ENCODE data around the gene PRDM15.
A peak's percentile ranks its signal among the peaks of the same experiment; 100 is the strongest.

The PRDM15 gene

DNA sequence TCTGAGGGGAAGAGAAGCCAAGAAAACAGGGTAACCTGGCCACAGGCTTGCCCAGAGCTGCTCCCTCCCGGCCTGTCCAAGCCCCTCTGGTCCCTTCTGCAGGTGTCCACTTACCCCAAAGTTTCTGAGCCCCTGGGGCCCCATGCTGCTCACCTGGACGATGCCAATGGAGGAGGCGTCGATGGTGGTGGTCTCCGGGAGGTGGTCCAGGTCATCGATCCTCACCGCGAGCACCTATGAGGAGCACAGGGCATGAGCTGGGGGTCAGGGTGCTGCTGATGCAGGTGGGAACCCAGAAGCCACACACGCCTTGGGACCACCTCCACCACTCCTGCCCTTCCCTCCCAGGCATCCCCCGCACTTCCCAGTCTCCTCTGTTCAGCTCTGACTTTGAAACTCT, 74.8 kb downstream of the PRDM15 start:
- TF ChIP-seq, protein P1, sequence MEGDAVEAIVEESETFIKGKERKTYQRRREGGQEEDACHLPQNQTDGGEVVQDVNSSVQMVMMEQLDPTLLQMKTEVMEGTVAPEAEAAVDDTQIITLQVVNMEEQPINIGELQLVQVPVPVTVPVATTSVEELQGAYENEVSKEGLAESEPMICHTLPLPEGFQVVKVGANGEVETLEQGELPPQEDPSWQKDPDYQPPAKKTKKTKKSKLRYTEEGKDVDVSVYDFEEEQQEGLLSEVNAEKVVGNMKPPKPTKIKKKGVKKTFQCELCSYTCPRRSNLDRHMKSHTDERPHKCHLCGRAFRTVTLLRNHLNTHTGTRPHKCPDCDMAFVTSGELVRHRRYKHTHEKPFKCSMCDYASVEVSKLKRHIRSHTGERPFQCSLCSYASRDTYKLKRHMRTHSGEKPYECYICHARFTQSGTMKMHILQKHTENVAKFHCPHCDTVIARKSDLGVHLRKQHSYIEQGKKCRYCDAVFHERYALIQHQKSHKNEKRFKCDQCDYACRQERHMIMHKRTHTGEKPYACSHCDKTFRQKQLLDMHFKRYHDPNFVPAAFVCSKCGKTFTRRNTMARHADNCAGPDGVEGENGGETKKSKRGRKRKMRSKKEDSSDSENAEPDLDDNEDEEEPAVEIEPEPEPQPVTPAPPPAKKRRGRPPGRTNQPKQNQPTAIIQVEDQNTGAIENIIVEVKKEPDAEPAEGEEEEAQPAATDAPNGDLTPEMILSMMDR (conservative IDR thresholded peaks at IDR 0.05; ENCODE audit: low read depth), result no peak
- no peak for DNase-seq (ENCODE audit: low spot score)
- ChIA-PET CTCF (no interaction called here), POLR2A (ENCODE audit: low non-redundant PET) (no interaction called here)
- no peak overlapping the region for H3K27ac ChIP-seq

DNA sequence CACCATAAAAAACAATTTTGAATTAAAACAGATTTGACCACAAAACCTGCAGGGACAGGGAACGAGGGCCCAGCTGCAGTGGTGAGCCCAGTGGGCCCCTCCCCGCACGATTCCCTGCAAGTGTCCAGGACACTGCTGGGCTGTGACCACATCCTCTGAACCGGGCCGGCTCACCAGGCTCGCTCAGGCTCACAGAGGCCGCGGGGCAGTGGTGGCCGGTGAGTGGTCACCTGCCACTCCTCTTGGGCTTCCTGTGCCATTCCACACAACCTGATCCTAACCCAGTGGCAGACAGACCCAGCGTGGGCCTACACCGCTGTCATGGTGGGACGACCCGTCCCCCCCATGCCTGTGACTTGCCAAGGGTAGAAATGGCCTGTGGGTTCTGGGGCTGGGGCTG, 75.8 kb downstream of the PRDM15 start:
- TF ChIP-seq, protein P1 (conservative IDR thresholded peaks at IDR 0.05; ENCODE audit: low read depth), result no peak
- peak overlapping the region; percentile 34; the same call in 1 of the 2 replicates for H3K27ac ChIP-seq
- CTCF ChIA-PET, result interaction anchor here (0.6 to 1.4 kb wide), 4 partner anchors 13 to 1375 kb away, joined by 3 to 4 read pairs (median 3); no protein-coding TSS in a partner anchor
- no peak for DNase-seq (ENCODE audit: low spot score)
- POLR2A ChIA-PET (ENCODE audit: low non-redundant PET), result no interaction called here

DNA sequence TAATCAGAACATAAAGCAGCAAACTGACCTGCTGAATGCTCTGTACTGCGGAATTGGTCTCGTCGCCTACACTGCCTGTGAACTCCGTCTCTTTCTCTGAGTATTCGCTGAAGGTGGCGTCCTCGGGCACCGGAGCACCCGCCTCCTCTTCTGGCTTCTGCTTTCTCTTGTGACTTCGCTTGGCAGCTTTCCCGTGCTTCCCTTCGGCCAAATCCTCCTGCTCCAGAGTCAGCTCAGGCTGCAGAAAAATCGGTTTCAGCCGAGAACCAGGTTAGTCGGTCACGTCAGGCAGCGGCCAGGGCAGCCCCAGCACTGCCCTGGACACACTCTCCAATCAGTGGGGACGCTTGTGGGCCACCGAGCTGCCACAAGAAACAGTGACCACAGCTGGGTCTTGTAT, 76.5 kb downstream of the PRDM15 start:
- TF ChIP-seq, protein P1 (conservative IDR thresholded peaks at IDR 0.05; ENCODE audit: low read depth), result no peak
- ChIA-PET POLR2A (ENCODE audit: low non-redundant PET) (no interaction called here), CTCF (interaction anchor here (0.6 to 1.4 kb wide), 4 partner anchors 14 to 1375 kb away, joined by 3 to 4 read pairs (median 3); no protein-coding TSS in a partner anchor)
- H3K27ac ChIP-seq, result peak overlapping the region; percentile 34
- no peak for DNase-seq (ENCODE audit: low spot score)

DNA sequence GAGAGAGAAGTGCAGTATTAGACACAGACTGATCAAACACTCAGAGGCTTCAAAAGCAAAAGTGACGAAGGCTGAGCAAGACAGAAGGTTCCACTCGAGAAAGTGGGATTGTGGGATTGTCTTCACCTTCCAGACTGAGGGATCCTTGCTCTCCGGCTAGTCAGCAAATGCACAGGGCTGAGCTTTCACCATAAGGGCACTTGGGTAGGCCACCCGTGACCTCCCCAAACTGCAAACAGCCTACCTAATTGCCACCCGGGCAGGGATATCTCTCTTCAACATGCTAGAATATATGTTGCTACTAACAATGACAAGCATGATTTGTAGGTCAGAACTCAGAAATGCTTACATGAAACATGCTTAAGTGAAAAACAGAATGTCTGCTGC, 77.0 kb downstream of the PRDM15 start:
- CTCF ChIA-PET, result interaction anchor here (1.4 kb wide), 2 partner anchors 14 to 190 kb away, joined by 3 read pairs; no protein-coding TSS in a partner anchor
- no peak for DNase-seq (ENCODE audit: low spot score)
- POLR2A ChIA-PET (ENCODE audit: low non-redundant PET), result no interaction called here
- peak overlapping the region; percentile 34 for H3K27ac ChIP-seq
- TF ChIP-seq, protein P1 (conservative IDR thresholded peaks at IDR 0.05; ENCODE audit: low read depth), result no peak

DNA sequence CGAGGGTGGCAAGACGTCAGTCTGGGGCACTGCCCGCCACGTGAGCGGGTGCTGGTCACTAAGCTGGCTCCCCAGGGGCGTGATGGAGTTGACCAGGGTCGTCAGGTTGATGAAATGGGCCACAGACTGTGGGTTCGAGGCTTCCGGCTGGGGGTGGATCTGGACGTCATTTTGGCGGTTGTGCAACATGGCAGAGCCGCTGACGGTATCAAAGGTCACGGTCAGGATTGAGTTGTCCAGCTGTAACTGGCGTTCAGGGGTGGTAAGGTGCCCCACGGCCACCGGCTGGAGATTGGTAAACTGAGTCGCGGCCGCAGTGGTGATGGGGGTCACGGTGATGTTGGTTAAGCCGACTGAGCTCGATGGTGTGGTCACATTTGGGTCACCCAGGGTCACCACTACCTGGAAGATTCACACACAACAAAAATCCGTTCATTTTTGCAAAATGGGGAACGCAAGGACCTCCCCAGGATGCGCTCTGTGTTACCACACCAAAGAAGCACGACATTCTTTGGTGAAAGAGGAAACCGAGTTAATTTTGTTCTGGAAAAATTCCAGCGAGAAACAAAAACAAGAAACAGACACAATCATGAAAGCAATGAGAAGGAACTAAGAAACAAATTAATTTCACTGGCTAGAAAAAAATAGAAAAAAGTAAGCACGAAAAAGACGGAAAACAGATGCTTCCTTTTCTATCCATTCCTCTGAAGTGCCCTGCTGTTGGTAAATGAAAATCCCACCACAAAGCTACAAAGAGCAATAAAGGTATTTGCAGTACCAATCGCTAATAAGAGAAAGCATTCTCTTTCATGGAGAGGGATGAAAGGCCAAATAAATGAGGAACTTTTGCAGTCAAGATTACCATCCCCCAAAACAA, 77.6 kb downstream of the PRDM15 start:
- ChIA-PET POLR2A (ENCODE audit: low non-redundant PET) (no interaction called here), CTCF (interaction anchor here (1.4 kb wide), 2 partner anchors 15 to 189 kb away, joined by 3 read pairs; no protein-coding TSS in a partner anchor)
- DNase-seq (ENCODE audit: low spot score), result no peak
- peak overlapping the region; percentile 18 for H3K27ac ChIP-seq
- TF ChIP-seq, protein P1 (conservative IDR thresholded peaks at IDR 0.05; ENCODE audit: low read depth), result no peak

DNA sequence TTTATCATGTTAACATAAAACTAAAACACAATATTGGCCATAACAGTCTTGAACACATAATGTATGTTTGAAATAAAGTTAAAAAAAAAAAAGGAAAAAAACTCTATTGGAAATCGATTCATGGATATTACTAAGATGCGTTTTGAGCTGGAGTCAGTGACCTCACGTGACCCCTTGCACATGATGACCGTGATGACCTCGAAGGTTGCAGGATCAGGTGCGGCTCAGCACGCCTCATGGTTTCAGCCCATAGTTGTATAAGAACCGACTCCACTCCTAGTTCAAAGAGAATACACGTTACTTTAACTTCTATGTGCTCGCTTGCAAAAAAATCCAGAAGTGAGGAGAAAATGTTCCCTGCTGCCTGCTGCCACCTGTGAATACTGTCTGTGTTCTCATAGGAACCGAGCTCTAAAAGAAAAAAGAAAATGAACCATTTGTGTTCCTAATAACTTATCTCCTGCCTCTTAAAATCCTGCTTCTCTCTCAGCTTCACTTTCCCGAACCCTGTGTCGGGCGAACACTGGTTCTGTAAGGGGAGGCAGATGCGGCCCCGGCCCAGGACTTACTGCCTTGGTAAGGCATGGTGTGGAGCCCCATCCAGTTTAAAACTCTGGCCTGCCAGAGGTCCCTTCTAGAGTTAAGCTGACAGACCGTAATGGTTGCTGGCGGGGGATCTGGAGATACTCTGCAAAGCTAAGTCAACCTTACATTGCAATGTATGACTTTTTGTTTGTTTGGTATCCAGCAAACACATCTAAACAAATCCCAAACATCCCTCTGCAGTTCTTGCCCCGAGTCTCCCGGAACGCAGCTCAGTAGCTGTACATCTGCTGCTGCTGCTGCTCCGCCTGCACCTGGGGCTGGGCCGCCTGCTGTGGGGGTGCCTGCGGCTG, 78.5 kb downstream of the PRDM15 start:
- DNase-seq (ENCODE audit: low spot score), result no peak
- TF ChIP-seq, protein P1 (conservative IDR thresholded peaks at IDR 0.05; ENCODE audit: low read depth), result no peak
- ChIA-PET POLR2A (ENCODE audit: low non-redundant PET) (no interaction called here), CTCF (no interaction called here)
- H3K27ac ChIP-seq, result peak overlapping the region; percentile 18

Measured in RWPE1 (cell line).